Measurements from ENCODE around the gene DNAH1. TPM values are rescaled to one million over a fixed set of nuclear protein-coding genes. Genes with fewer than 3 reads are reported as not detected.
A peak's percentile ranks its signal among the peaks of the same experiment; 100 is the strongest.

Gene DNAH1
- total RNA-seq, 2 donors from 2014 or later, result 5.6 to 18.7 TPM

- Histone ChIP-seq H3K4me3 (no peak overlapping the region), H3K27ac (no peak overlapping the region), H3K9me3 (no peaks in the 10 kb centered on the region), H3K4me1 (replicated peaks) (peaks cover 28% of the 10 kb centered on the region), H3K36me3 (peaks cover 3 to 6% of the 10 kb centered on the region in 2 donors), H3K27me3 (replicated peaks; ENCODE audit: insufficient read depth) (no peaks in the 10 kb centered on the region)
- DNase-seq (ENCODE audit: low spot score), result no peak
- TF ChIP-seq CTCF (IDR thresholded peaks at IDR 0.05) (no peak), POLR2AphosphoS5 (IDR thresholded peaks at IDR 0.05) (no peak), POLR2A (IDR thresholded peaks at IDR 0.05) (no peak)
- intact Hi-C loops (cut with DNase I), result no loop called here
- WGBS, result 92% methylated on average over 8 of the region's 8 CpGs
Measured at GRCh38 chr3:52408466-52408865, 92.3 kb downstream of the DNAH1 start.

GRCh38 chr3:52415800-52416199 lies 99.7 kb downstream of the DNAH1 start:
- Histone ChIP-seq H3K27ac (no peak overlapping the region), H3K4me3 (no peak overlapping the region), H3K27me3 (replicated peaks; ENCODE audit: insufficient read depth) (no peaks in the 10 kb centered on the region), H3K9me3 (no peaks in the 10 kb centered on the region), H3K36me3 (no peaks in the 10 kb centered on the region), H3K4me1 (replicated peaks) (peaks cover 14% of the 10 kb centered on the region)
- WGBS, result 66% methylated on average over 3 of the region's 3 CpGs
- intact Hi-C loops (cut with DNase I), result no loop called here
- TF ChIP-seq CTCF (IDR thresholded peaks at IDR 0.05) (no peak), POLR2A (IDR thresholded peaks at IDR 0.05) (no peak), POLR2AphosphoS5 (IDR thresholded peaks at IDR 0.05) (peak; percentile 61)
- no peak for DNase-seq (ENCODE audit: low spot score)

- no peak for TF ChIP-seq POLR2AphosphoS5 (IDR thresholded peaks at IDR 0.05)
- no peak for TF ChIP-seq CTCF (IDR thresholded peaks at IDR 0.05)
- no peak for TF ChIP-seq POLR2A (IDR thresholded peaks at IDR 0.05)
- H3K4me1 ChIP-seq (replicated peaks), result no peaks in the 10 kb centered on the region
- no peaks in the 10 kb centered on the region for H3K27me3 ChIP-seq (replicated peaks; ENCODE audit: insufficient read depth)
- no peaks in the 10 kb centered on the region for H3K9me3 ChIP-seq
- DNase-seq (ENCODE audit: low spot score), result no peak
- intact Hi-C loops (cut with DNase I), result no loop called here
- H3K4me3 ChIP-seq, result no peak overlapping the region
- WGBS, result 54% methylated on average over 2 of the region's 2 CpGs
- no peak overlapping the region for H3K27ac ChIP-seq
- H3K36me3 ChIP-seq, result no peaks in the 10 kb centered on the region
Measured at GRCh38 chr3:52420388-52420787, 104.3 kb downstream of the DNAH1 start.

- TF ChIP-seq POLR2A (IDR thresholded peaks at IDR 0.05) (no peak), CTCF (IDR thresholded peaks at IDR 0.05) (no peak), POLR2AphosphoS5 (IDR thresholded peaks at IDR 0.05) (no peak)
- intact Hi-C loops (cut with DNase I), result no loop called here
- DNase-seq (ENCODE audit: low spot score), result no peak
- Histone ChIP-seq H3K9me3 (no peaks in the 10 kb centered on the region), H3K4me3 (no peak overlapping the region), H3K4me1 (replicated peaks) (no peaks in the 10 kb centered on the region), H3K27ac (peak overlapping the region in 1 of 2 donors; percentile 0), H3K27me3 (replicated peaks; ENCODE audit: insufficient read depth) (no peaks in the 10 kb centered on the region), H3K36me3 (no peaks in the 10 kb centered on the region)
- WGBS, result 90% methylated on average over 3 of the region's 3 CpGs
Measured at GRCh38 chr3:52422669-52423068, 106.5 kb downstream of the DNAH1 start.

- intact Hi-C loops (cut with DNase I), result no loop called here
- H3K27me3 ChIP-seq (replicated peaks; ENCODE audit: insufficient read depth), result no peaks in the 10 kb centered on the region
- no peak for DNase-seq (ENCODE audit: low spot score)
- no peak for TF ChIP-seq CTCF (IDR thresholded peaks at IDR 0.05)
- H3K9me3 ChIP-seq, result no peaks in the 10 kb centered on the region
- no peaks in the 10 kb centered on the region for H3K4me1 ChIP-seq (replicated peaks)
- H3K36me3 ChIP-seq, result no peaks in the 10 kb centered on the region
- no peak overlapping the region for H3K4me3 ChIP-seq
- WGBS, result 22% methylated on average over 5 of the region's 5 CpGs
- H3K27ac ChIP-seq, result peak overlapping the region in 1 of 2 donors; percentile 0
Measured at GRCh38 chr3:52423173-52423572, 107.1 kb downstream of the DNAH1 start.
